Measurements from ENCODE around the gene CCDC73.
"Not testable (repeated sequence)": the region's sequence is repeated elsewhere in the genome, so short reads cannot be mapped to it uniquely, and the experiment has no call there.

The CCDC73 gene

DNA sequence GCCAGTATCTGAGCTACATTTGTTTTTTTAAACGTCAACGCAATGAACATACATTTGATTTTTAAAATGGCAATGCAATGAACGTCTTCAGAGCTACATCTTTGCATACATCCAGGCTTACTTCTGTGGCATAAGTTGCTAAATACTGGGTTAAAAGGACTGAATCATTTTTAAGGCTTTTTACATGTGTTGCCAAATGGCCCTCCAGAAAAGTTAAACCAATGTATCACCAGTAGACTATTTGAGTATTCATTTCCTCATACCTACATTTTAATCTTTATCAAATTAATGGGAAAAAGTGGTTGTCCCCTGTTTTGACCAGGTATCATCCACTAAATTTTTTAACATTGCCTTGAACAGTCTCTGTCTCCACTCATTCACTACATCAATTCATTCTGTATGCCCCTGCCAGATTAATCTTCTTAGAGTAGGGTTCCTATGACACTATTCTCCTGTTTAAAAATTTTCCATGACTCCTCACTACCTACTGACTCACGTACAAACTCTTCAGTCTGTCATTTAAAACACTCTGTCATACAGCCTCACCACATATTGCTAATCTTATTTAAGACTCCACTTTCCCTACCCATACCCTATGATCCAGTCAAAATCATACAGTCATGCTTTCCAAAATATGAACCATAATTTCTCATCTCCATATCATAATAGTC lies 22.9 kb upstream of the CCDC73 start:
- no peak for DNase-seq (ENCODE audit: extremely low spot score, insufficient read length, low read depth)
- FAIRE-seq = no peak

- DNase-seq (ENCODE audit: extremely low spot score, insufficient read length, low read depth) (peak; percentile 35), FAIRE-seq (peak; percentile 89)
Measured at GRCh38 chr11:32809313-32809712, 14.9 kb upstream of the CCDC73 start.

DNA sequence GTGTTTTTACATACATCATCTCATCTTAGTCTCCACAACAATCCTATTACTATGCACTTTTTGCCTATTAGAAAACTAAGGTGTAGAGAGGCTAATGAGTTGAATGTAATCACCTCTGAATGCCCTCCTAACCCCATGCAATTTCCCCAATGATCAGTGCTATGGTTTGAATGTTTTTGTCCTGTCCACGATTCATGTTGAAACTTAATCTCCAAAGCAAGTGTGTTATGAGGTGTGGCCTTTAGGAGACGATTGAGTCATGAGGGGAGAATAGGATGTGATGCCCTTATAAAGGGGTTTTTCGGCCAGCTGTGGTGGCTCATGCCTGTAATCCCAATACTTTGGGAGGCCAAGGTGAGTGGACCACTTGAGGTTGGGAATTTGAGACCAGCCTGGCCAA lies 2.0 kb upstream of the CCDC73 start:
- no peak for DNase-seq (ENCODE audit: extremely low spot score, insufficient read length, low read depth)
- FAIRE-seq = no peak

GRCh38 chr11:32792948-32793475 lies 1.4 kb downstream of the CCDC73 start:
- peak; percentile 84 for FAIRE-seq

DNA sequence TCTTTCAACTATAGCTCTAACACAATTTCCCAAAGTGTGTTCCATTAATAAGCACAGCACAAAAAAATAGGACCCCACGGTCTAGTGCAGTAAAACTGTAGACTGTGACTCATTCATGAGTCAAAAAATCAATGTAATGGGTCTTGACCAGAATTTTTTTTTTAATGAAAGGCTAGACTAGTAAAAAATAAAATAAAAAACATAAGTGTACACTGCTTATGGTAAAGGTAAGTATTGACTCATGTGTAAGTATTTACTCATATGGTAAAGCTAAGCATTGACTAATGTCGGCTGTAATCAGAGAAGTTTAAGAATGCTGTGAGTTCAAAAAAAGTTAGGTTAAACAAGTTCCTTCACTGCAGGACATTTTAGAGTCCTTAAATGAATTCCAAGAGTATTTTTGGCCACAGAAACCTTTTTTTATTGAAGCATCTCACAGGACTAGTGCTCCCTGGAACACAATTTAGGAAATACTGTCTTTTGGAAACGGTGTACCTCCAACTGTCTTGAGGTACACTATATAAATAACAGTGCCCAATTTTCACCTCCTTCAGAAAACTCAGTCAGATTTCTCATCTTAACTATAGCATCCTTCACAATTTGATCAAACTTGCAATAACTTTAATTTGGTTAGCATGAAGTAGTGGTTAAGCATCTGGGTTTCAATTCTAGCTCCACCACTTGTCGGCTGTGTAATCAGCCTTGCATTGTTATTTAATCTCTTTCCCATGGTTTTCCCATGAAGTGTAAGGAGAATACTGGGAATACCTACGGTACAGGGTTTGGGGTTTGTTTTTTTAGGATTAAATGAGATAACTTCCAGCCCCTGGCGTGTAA lies 2.1 kb downstream of the CCDC73 start:
- DNase-seq (ENCODE audit: extremely low spot score, insufficient read length, low read depth) (no peak), FAIRE-seq (no peak)

More at GRCh38 chr11:32792948-32793475, 1.4 kb downstream of the CCDC73 start:
- DNase-seq (ENCODE audit: extremely low spot score, insufficient read length, low read depth) = peak; percentile 26

- DNase-seq (ENCODE audit: extremely low spot score, insufficient read length, low read depth) (no peak), FAIRE-seq (no peak)
Measured at GRCh38 chr11:32790916-32791315, 3.5 kb downstream of the CCDC73 start.

- peak; percentile 31 for FAIRE-seq
- DNase-seq (ENCODE audit: extremely low spot score, insufficient read length, low read depth) = no peak
Measured at GRCh38 chr11:32786811-32787210, 7.7 kb downstream of the CCDC73 start.

- FAIRE-seq (no peak), DNase-seq (ENCODE audit: extremely low spot score, insufficient read length, low read depth) (no peak)
Measured at GRCh38 chr11:32785262-32785661, 9.2 kb downstream of the CCDC73 start.

DNA sequence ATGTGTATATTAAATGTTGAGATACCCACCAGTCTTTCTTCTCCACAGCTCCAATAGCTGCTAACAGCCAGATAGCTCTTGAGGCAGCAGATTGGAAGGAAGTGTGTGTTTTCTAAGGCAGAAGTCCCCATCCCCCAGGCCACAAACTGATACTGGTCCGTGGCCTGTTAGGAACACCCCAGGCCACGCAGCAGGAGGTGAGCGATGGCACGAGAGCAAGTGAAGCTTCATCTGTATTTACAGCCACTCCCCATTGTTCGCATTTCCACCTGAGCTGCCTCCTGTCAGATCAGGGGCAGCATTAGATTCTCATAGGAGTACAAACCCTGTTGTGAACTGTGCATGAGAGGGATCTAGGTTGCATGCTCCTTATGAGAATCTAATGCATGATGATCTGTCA lies 12.7 kb downstream of the CCDC73 start:
- FAIRE-seq (no peak), DNase-seq (ENCODE audit: extremely low spot score, insufficient read length, low read depth) (no peak)

DNA sequence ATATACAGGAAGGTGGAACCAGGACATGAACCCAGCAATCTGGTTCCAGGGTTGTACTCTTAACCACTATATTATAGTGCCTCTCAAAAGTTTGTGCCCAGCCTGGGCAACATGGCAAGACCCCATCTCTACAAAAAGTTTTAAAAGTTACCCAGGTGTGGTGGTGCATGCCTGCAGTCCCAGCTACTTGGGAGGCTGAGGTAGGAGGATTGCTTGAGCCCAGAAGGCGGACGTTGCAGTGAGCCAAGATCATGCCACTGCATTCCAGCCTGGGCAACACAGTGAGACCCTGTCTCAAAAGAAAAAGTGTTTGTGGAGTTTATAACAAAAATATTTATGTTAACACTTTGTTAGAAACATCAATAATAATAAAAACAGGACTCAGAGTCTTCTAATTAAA lies 13.6 kb downstream of the CCDC73 start:
- FAIRE-seq; DNase-seq (ENCODE audit: extremely low spot score, insufficient read length, low read depth): not testable (repeated sequence)

DNA sequence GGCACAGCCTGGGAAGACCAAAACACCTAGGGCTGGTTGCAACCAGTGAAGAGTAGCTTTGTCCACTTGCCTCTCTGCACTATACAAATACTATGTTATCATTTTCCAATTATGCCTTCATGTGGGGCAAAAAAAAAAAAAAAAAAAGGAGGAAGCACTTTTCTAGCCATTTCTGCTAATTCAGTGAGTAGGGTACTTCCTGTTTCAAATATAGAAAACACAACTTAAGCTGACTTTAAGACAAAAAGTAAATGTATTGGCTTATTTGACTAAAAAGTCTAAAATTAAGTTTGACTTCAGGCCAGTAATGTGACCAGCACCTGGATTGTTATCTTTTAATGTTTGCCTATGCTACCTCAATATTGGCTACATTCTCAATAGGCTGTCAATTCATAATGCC lies 15.3 kb downstream of the CCDC73 start:
- no peak for DNase-seq (ENCODE audit: extremely low spot score, insufficient read length, low read depth)
- FAIRE-seq = no peak

- no peak for DNase-seq (ENCODE audit: extremely low spot score, insufficient read length, low read depth)
- peak; percentile 73 for FAIRE-seq
Measured at GRCh38 chr11:32775908-32776307, 18.6 kb downstream of the CCDC73 start.

- FAIRE-seq (no peak), DNase-seq (ENCODE audit: extremely low spot score, insufficient read length, low read depth) (no peak)
Measured at GRCh38 chr11:32774081-32774480, 20.4 kb downstream of the CCDC73 start.

GRCh38 chr11:32772731-32773130 lies 21.7 kb downstream of the CCDC73 start:
- DNase-seq (ENCODE audit: extremely low spot score, insufficient read length, low read depth) = no peak
- peak; percentile 21 for FAIRE-seq

GRCh38 chr11:32761774-32762173 lies 32.7 kb downstream of the CCDC73 start:
- DNase-seq (ENCODE audit: extremely low spot score, insufficient read length, low read depth); FAIRE-seq: not testable (repeated sequence)

DNA sequence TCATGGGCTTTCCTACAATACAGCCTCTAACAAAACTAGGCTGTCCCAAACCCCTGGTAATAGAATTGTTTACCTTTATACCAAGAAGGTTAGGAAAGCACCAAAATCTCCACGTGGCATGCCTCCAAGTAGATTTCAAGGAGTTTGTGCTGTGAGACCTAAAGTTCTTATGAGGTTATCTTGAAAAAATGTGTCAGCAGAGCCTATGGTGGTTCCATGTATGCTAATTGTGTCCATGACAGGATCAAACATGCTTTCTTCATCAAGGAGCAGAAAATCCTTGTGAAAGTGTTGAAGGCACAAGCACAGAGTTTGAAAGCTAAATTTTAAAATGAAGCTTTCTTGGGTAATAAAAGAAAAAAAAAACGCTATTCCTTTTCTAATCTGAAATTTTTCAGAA lies 36.2 kb downstream of the CCDC73 start:
- no peak for FAIRE-seq
- DNase-seq (ENCODE audit: extremely low spot score, insufficient read length, low read depth) = no peak

- FAIRE-seq; DNase-seq (ENCODE audit: extremely low spot score, insufficient read length, low read depth): not testable (repeated sequence)
Measured at GRCh38 chr11:32753181-32753580, 41.3 kb downstream of the CCDC73 start.

DNA sequence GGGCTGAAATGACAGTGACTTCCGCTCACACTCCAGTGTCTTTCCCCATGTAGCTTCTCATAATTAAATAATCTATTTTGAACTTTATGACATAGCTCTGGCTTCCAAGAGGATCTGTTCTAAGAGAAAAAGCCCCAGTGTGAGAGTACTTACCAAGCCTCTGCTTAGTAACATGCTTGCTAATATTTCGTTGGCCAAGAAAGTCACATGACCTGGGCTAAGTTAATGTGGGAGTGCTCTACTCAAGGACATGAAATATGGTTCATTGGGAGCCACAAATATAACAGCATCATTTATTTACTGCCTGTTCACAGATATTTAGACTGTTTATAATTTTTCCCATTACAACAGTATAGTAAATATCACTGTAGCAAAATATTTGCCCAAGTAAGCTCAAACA lies 42.5 kb downstream of the CCDC73 start:
- FAIRE-seq (no peak), DNase-seq (ENCODE audit: extremely low spot score, insufficient read length, low read depth) (no peak)

DNA sequence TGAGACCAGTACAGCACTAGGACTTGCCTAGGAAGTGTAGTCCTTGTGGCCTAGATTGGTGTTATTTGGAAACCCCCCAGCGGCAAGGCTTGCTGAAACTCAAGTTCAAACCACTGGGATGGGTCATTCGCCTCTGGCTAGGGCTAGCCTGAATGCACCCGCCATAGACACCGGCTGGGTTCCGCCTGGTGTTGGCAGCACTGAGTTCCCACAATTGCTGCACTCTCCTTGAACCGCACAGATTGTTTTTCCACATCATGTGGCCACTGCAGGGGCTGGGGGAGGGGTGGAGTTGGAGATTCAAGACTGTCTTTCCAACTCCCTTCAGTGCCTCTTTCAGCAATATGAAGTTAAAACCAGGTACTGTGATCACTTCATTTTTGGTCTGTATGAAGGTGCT lies 43.1 kb downstream of the CCDC73 start:
- no peak for DNase-seq (ENCODE audit: extremely low spot score, insufficient read length, low read depth)
- FAIRE-seq = no peak

DNA sequence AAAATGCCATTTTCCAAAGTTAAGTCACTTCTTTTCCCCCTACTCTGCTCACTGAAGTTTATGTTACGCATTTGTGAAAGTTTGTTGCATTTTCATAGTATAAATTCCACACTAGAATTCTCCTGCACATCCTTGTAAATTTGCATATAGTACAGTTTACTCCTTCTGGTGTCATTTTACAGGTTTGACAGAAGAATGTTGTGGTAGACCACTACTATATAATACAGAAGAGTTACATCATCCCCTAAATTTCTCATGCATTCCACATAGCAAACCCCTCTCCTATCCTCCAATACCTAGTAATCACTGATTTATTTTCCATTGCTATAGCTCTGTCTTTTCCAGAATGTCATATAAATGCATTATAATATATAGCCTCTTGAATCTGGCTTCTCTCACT lies 64.5 kb downstream of the CCDC73 start:
- DNase-seq (ENCODE audit: extremely low spot score, insufficient read length, low read depth) (no peak), FAIRE-seq (no peak)

GRCh38 chr11:32723332-32723731 lies 71.1 kb downstream of the CCDC73 start:
- FAIRE-seq (no peak), DNase-seq (ENCODE audit: extremely low spot score, insufficient read length, low read depth) (no peak)

All from GM18507 (cell line).